SK-N-SH (cell line): ENCODE measurements around the gene TTC7B. TPM values are rescaled to one million over a fixed set of nuclear protein-coding genes. Genes with fewer than 3 reads are reported as not detected.

ENCODE experiments used
- CTCF ChIA-PET: fragments of 300-600, 350-600 bp; formaldehyde crosslinking; extraction: SDS; loops from one replicate; lab custom pipeline; 2021; lab: Yijun Ruan, JAX
- POLR2A ChIA-PET: fragments of 350-600 bp; sonication (Branson Sonifier 250); formaldehyde crosslinking; extraction: SDS; loops from one replicate; lab custom pipeline; 2020; ENCODE audit warnings: antibody characterized with exemption, inconsistent platforms; lab: Yijun Ruan, JAX
- DNase-seq: peaks from one replicate; pipeline ENCODE4 v3.0.0; 2012
- H2AFZ ChIP-seq: fragments of 200-600 bp; sonication (generic); 2 replicates; pipeline ENCODE4 v1.8.1; 2016; ENCODE audit warnings: antibody characterized with exemption, mild to moderate bottlenecking, low read depth
- H3F3A ChIP-seq: fragments of 200-600 bp; sonication (generic); replicated peaks from 2 replicates; pipeline ENCODE3; 2016; ENCODE audit warnings: antibody characterized with exemption, mild to moderate bottlenecking; ENCODE audit not compliant: insufficient read depth
- H3K27ac ChIP-seq, 2 experiments: fragments of 200-500 bp in 1 of 2; fragments of 200-600 bp in 1 of 2; sonication (Bioruptor generic) in 1 of 2; sonication (generic), shearing (Covaris generic) in 1 of 2; 2 replicates each; pipeline versions ENCODE4 v1.5.1 to v1.6.1; 2014 to 2016; ENCODE audit warnings: low read depth in 2 of 2, inconsistent platforms in 1 of 2, low read length in 1 of 2, mild to moderate bottlenecking in 1 of 2, mixed read lengths in 1 of 2
- H3K27me3 ChIP-seq: fragments of 200-600 bp; sonication (generic), shearing (Covaris generic); 2 replicates; pipeline ENCODE4 v1.6.1; 2016; ENCODE audit warnings: mixed run types; ENCODE audit not compliant: insufficient read depth
- H3K36me3 ChIP-seq, 2 experiments: fragments of 200-500 bp in 1 of 2; fragments of 200-600 bp in 1 of 2; sonication (Bioruptor generic) in 1 of 2; sonication (generic) in 1 of 2; replicated peaks in 1 of 2; 2 replicates each; pipeline versions ENCODE3 to v1.5.1; 2014 to 2016; ENCODE audit warnings: low read length in 1 of 2, mild to moderate bottlenecking in 1 of 2; ENCODE audit not compliant: insufficient read depth in 2 of 2, control insufficient read depth in 1 of 2
- H3K4me1 ChIP-seq, 2 experiments: fragments of 200-500 bp in 1 of 2; fragments of 200-600 bp in 1 of 2; sonication (Bioruptor generic) in 1 of 2; sonication (generic), shearing (Covaris generic) in 1 of 2; 2 replicates each; pipeline versions ENCODE4 v1.5.1 to v1.6.1; 2014 to 2016; ENCODE audit warnings: low read depth in 1 of 2, low read length in 1 of 2, mixed run types in 1 of 2; ENCODE audit not compliant: insufficient read depth in 2 of 2, control insufficient read depth in 1 of 2
- H3K4me2 ChIP-seq: fragments of 200-600 bp; sonication (generic), shearing (Covaris generic); 2 replicates; pipeline ENCODE4 v1.6.1; 2017; ENCODE audit warnings: mixed run types
- H3K4me3 ChIP-seq, 2 experiments: fragments of 200-500 bp in 1 of 2; fragments of 200-600 bp in 1 of 2; sonication (Bioruptor generic) in 1 of 2; sonication (generic), shearing (Covaris generic) in 1 of 2; 2 replicates each; pipeline versions ENCODE4 v1.5.1 to v1.8.1; 2014 to 2016; ENCODE audit warnings: low read depth in 2 of 2, inconsistent platforms in 1 of 2, low read length in 1 of 2, mild to moderate bottlenecking in 1 of 2, mixed read lengths in 1 of 2, moderate library complexity in 1 of 2
- H3K79me2 ChIP-seq: fragments of 200-600 bp; sonication (generic); 2 replicates; pipeline ENCODE4 v1.8.1; 2017; ENCODE audit warnings: mild to moderate bottlenecking; ENCODE audit not compliant: insufficient read depth
- H3K9ac ChIP-seq: fragments of 200-600 bp; sonication (generic); 2 replicates; pipeline ENCODE4 v1.6.1; 2017; ENCODE audit warnings: mixed run types
- H3K9me2 ChIP-seq: fragments of 200-600 bp; sonication (generic); 2 replicates; pipeline ENCODE4 v1.6.1; 2017; ENCODE audit warnings: mixed run types
- H3K9me3 ChIP-seq: fragments of 200-600 bp; sonication (generic); 2 replicates; pipeline ENCODE4 v1.6.1; 2017; ENCODE audit warnings: mixed run types, mild to moderate bottlenecking, moderate library complexity
- H4K20me1 ChIP-seq: fragments of 200-600 bp; sonication (generic); 2 replicates; pipeline ENCODE4 v1.6.1; 2017; ENCODE audit warnings: mild to moderate bottlenecking, mixed run types; ENCODE audit not compliant: insufficient read depth
- CTCF ChIP-seq: fragments of 200-600 bp; sonication (generic); IDR thresholded peaks from 2 replicates; pipeline ENCODE4 v1.6.1; 2017; ENCODE audit warnings: antibody characterized with exemption, mild to moderate bottlenecking, moderate library complexity
- EP300 ChIP-seq, 2 experiments: IDR thresholded peaks; 2 replicates each; pipeline versions ENCODE4 v1.4.0 to v1.6.1; 2012; ENCODE audit warnings: borderline replicate concordance in 1 of 2, low read depth in 1 of 2, low read length in 1 of 2
- FOSL2 ChIP-seq: IDR thresholded peaks from 2 replicates; pipeline ENCODE4 v1.4.0; 2012; ENCODE audit warnings: low read depth, mild to moderate bottlenecking, moderate library complexity, borderline replicate concordance
- FOXM1 ChIP-seq: IDR thresholded peaks from 2 replicates; pipeline ENCODE4 v1.4.0; 2012; ENCODE audit warnings: low read depth, mild to moderate bottlenecking
- GABPA ChIP-seq: IDR thresholded peaks from 2 replicates; pipeline ENCODE4 v1.4.0; 2012; ENCODE audit warnings: low read depth, mild to moderate bottlenecking
- GATA2 ChIP-seq: sonication (generic); formaldehyde crosslinking; IDR thresholded peaks from 2 replicates; pipeline ENCODE4 v1.5.0; 2020; ENCODE audit warnings: mild to moderate bottlenecking, missing genetic modification reagents
- JUND ChIP-seq: IDR thresholded peaks from 2 replicates; pipeline ENCODE4 v1.4.0; 2012
- MAX ChIP-seq: IDR thresholded peaks from 2 replicates; pipeline ENCODE4 v1.4.0; 2012; ENCODE audit warnings: low read depth
- NFIC ChIP-seq: IDR thresholded peaks from 2 replicates; pipeline ENCODE4 v1.4.0; 2012; ENCODE audit warnings: borderline replicate concordance
- NRF1 ChIP-seq: IDR thresholded peaks from 2 replicates; pipeline ENCODE4 v1.6.1; 2012; ENCODE audit warnings: low read depth, mild to moderate bottlenecking, low read length
- RAD21 ChIP-seq: IDR thresholded peaks from 2 replicates; pipeline ENCODE4 v1.6.1; 2012; ENCODE audit warnings: mild to moderate bottlenecking, low read length
- RXRA ChIP-seq: IDR thresholded peaks from 2 replicates; pipeline ENCODE4 v1.4.0; 2012; ENCODE audit warnings: low read depth, mild to moderate bottlenecking, borderline replicate concordance
- SIN3A ChIP-seq: IDR thresholded peaks from 2 replicates; pipeline ENCODE4 v1.6.1; 2012; ENCODE audit warnings: low read depth, mild to moderate bottlenecking, low read length, moderate library complexity, borderline replicate concordance
- SMC3 ChIP-seq: IDR thresholded peaks from 2 replicates; pipeline ENCODE4 v1.6.1; 2012; ENCODE audit warnings: low read depth, low read length, improper control_type of control experiment
- YY1 ChIP-seq: IDR thresholded peaks from 2 replicates; pipeline ENCODE4 v1.4.0; 2012; ENCODE audit warnings: low read depth, mild to moderate bottlenecking
- WGBS: methylation state at CpG from one replicate; pipeline ENCODE4 v1.1.6; 2017; ENCODE audit warnings: low lambda C conversion rate; 5-methylcytosine and 5-hydroxymethylcytosine counted together
- polyA plus RNA-seq, 3 experiments: library from polyadenylated mRNA; depleted of rRNA; stranded (reverse); fragments of >200 nt; gene quantifications; 2 replicates each; pipeline ENCODE4 v1.2.3, GENCODE V29; 2012
- TF ChIP-seq, protein P1 (sequence below): IDR thresholded peaks from 2 replicates; pipeline ENCODE4 v1.4.0; 2012; ENCODE audit warnings: low read depth, borderline replicate concordance
- TF ChIP-seq, protein P2 (sequence below): IDR thresholded peaks from 2 replicates; pipeline ENCODE4; 2012
- TF ChIP-seq, protein P3 (sequence below): IDR thresholded peaks from 2 replicates; pipeline ENCODE4 v1.6.1; 2012; ENCODE audit warnings: mild to moderate bottlenecking, low read depth, low read length, moderate library complexity

The TTC7B gene
- polyA plus RNA-seq, 1 of the 3 experiments (the other 2 are of a cell fraction): 43.1 TPM

DNA sequence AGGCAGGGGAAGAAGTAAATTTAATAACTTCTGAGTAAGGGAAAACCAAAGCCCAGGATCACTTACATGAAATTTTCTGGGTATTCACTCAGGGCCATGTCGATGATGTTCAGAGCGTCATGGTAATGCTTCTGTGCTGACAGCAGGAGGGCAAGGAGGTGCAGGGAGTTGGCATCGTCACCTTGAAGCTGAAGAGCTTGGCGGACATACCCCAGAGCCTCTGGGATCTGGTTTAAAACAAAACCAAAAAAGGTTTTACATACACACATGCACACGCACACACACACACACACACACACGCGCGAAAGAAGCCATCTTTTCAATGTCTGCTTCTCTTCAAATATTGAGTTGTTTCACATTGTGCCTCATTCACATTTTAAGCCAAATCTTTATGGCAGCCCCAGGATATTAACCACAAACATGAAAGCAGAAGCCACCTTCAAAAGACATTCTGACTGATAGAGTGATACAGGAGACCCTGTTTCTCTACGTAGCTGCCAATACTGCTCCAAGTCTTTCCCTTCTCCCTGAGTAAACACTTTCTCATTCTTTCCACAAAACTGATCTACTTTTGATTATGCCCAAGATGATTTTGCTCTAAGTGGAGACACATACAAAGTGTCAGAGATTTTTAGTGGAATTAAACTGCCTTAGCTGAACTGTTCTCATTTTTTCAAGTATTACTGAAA is 172.1 kb downstream of the TTC7B start:
- no peak overlapping the region for H3K9ac ChIP-seq
- H3F3A ChIP-seq: no peaks in the 10 kb centered on the region
- no peaks in the 10 kb centered on the region for H3K9me3 ChIP-seq
- 66% methylated on average over 7 of the region's 9 CpGs for WGBS
- H3K4me2 ChIP-seq: no peak overlapping the region
- H3K36me3 ChIP-seq: peaks cover 0 to 3% of the 10 kb centered on the region in 2 experiments
- H2AFZ ChIP-seq: no peak overlapping the region
- H3K4me1 ChIP-seq: peaks cover 0 to 5% of the 10 kb centered on the region in 2 experiments; a peak in 1 of 4 replicates
- CTCF ChIA-PET: no interaction called here
- H3K27me3 ChIP-seq: no peaks in the 10 kb centered on the region
- H4K20me1 ChIP-seq: no peaks in the 10 kb centered on the region
- H3K9me2 ChIP-seq: no peaks in the 10 kb centered on the region
- H3K27ac ChIP-seq: no peak overlapping the region
- H3K4me3 ChIP-seq: no peak overlapping the region
- H3K79me2 ChIP-seq: no peaks in the 10 kb centered on the region
- no peak for TF ChIP-seq FOXM1
- no peak for TF ChIP-seq GABPA
- TF ChIP-seq NRF1: no peak
- no peak for TF ChIP-seq RXRA
- TF ChIP-seq YY1: no peak
- TF ChIP-seq CTCF: no peak
- no peak for TF ChIP-seq RAD21
- TF ChIP-seq MAX: no peak
- TF ChIP-seq NFIC: no peak
- TF ChIP-seq, all 33 proteins: peak for 0
- DNase-seq: no peak
- POLR2A ChIA-PET: no interaction called here

DNA sequence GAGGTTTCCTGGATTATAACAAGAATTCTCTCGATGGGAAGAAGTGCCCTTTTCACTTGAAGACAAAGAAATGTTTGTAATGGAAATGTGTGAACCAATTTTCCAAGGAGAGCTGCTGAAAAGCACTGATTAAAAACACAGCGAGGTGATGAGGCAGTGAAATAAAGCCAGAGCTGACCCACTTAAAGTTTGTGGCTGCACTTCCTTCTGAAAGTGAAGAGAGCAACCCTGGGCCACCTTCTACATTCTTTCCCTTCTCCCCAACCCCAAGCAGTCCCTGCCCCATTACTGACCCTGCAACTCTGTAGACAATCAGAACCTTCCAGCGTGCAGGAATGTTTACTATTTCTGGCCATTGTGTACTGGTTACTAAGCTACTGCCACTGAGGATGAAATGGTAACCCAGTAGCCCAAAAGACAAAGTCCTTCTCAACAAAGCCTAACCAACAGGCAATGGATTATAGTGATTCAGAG is 173.9 kb downstream of the TTC7B start:
- H3K36me3 ChIP-seq: peaks cover 0 to 3% of the 10 kb centered on the region in 2 experiments
- H4K20me1 ChIP-seq: no peaks in the 10 kb centered on the region
- H3K9me3 ChIP-seq: no peaks in the 10 kb centered on the region
- no peak overlapping the region for H2AFZ ChIP-seq
- H3K9me2 ChIP-seq: no peaks in the 10 kb centered on the region
- H3K79me2 ChIP-seq: no peaks in the 10 kb centered on the region
- DNase-seq: no peak
- H3K4me3 ChIP-seq: no peak overlapping the region
- H3K4me1 ChIP-seq: peaks cover 0 to 5% of the 10 kb centered on the region in 2 experiments; a peak in 1 of 4 replicates
- no peak overlapping the region for H3K4me2 ChIP-seq
- H3K9ac ChIP-seq: no peak overlapping the region
- WGBS: 85% methylated on average over 3 of the region's 3 CpGs
- H3F3A ChIP-seq: no peaks in the 10 kb centered on the region
- no peak overlapping the region; a peak in 1 of 4 replicates for H3K27ac ChIP-seq
- POLR2A ChIA-PET: no interaction called here
- no peak for TF ChIP-seq JUND
- no peak for TF ChIP-seq GATA2
- no peak for TF ChIP-seq EP300 (IDR thresholded peaks at IDR 0.05; ENCODE audit: borderline replicate concordance in 1 of 2, low read depth in 1 of 2, low read length in 1 of 2)
- TF ChIP-seq FOSL2: no peak
- TF ChIP-seq SIN3A: no peak
- TF ChIP-seq, protein P1, sequence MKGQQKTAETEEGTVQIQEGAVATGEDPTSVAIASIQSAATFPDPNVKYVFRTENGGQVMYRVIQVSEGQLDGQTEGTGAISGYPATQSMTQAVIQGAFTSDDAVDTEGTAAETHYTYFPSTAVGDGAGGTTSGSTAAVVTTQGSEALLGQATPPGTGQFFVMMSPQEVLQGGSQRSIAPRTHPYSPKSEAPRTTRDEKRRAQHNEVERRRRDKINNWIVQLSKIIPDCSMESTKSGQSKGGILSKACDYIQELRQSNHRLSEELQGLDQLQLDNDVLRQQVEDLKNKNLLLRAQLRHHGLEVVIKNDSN: no peak
- TF ChIP-seq, protein P2, sequence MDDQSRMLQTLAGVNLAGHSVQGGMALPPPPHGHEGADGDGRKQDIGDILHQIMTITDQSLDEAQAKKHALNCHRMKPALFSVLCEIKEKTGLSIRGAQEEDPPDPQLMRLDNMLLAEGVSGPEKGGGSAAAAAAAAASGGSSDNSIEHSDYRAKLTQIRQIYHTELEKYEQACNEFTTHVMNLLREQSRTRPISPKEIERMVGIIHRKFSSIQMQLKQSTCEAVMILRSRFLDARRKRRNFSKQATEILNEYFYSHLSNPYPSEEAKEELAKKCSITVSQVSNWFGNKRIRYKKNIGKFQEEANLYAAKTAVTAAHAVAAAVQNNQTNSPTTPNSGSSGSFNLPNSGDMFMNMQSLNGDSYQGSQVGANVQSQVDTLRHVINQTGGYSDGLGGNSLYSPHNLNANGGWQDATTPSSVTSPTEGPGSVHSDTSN: no peak
- TF ChIP-seq GABPA: no peak
- TF ChIP-seq NFIC: no peak
- TF ChIP-seq SMC3: no peak
- TF ChIP-seq, protein P3, sequence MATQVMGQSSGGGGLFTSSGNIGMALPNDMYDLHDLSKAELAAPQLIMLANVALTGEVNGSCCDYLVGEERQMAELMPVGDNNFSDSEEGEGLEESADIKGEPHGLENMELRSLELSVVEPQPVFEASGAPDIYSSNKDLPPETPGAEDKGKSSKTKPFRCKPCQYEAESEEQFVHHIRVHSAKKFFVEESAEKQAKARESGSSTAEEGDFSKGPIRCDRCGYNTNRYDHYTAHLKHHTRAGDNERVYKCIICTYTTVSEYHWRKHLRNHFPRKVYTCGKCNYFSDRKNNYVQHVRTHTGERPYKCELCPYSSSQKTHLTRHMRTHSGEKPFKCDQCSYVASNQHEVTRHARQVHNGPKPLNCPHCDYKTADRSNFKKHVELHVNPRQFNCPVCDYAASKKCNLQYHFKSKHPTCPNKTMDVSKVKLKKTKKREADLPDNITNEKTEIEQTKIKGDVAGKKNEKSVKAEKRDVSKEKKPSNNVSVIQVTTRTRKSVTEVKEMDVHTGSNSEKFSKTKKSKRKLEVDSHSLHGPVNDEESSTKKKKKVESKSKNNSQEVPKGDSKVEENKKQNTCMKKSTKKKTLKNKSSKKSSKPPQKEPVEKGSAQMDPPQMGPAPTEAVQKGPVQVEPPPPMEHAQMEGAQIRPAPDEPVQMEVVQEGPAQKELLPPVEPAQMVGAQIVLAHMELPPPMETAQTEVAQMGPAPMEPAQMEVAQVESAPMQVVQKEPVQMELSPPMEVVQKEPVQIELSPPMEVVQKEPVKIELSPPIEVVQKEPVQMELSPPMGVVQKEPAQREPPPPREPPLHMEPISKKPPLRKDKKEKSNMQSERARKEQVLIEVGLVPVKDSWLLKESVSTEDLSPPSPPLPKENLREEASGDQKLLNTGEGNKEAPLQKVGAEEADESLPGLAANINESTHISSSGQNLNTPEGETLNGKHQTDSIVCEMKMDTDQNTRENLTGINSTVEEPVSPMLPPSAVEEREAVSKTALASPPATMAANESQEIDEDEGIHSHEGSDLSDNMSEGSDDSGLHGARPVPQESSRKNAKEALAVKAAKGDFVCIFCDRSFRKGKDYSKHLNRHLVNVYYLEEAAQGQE: no peak
- no peak for TF ChIP-seq FOXM1
- TF ChIP-seq, all 33 proteins: peak for 0
- H3K27me3 ChIP-seq: no peaks in the 10 kb centered on the region
- CTCF ChIA-PET: interaction anchor here (0.7 kb wide), 1 partner anchor 15 kb away, joined by 4 read pairs; no protein-coding TSS in a partner anchor
